Endothelial cell of umbilical vein (primary cell): ENCODE measurements around the gene SYTL4. TPM values are rescaled to one million over a fixed set of nuclear protein-coding genes. Genes with fewer than 3 reads are reported as not detected.

Source experiments
- BruUV-seq: library from RNA; stranded (reverse); fragments of 400-500 nt; replicated peaks from 2 replicates; lab custom pipeline; 2021; lab: Mats Ljungman, UMichigan
- CTCF ChIA-PET: fragments of 300-600, 350-600 bp; sonication (Branson Sonifier 250); formaldehyde crosslinking; loops from one replicate; lab custom pipeline; 2021; ENCODE audit warnings: antibody characterized with exemption, inconsistent platforms; lab: Charles Lee
- POLR2A ChIA-PET: fragments of 300-600, 350-600 bp; sonication (Branson Sonifier 250); formaldehyde crosslinking; loops from one replicate; lab custom pipeline; 2021; ENCODE audit warnings: antibody characterized with exemption, inconsistent platforms; lab: Charles Lee
- DNase-seq: peaks from one replicate; pipeline ENCODE4 v3.0.0-alpha.2; 2011; ENCODE audit warnings: low read depth, low spot score
- FAIRE-seq: peaks from 2 replicates; lab custom pipeline; 2011; peaks lifted over from hg19 to GRCh38; lab: Jason Lieb, UNC
- H2AFZ ChIP-seq: 2 replicates; pipeline ENCODE4 v1.6.0; 2012; ENCODE audit warnings: low read depth, low read length, control low read depth, inconsistent platforms
- H3K27ac ChIP-seq: 2 replicates; pipeline ENCODE4 v1.5.1; 2011; ENCODE audit warnings: low read depth, mild to moderate bottlenecking, control low read depth, low read length, moderate library complexity; ENCODE audit not compliant: insufficient read depth
- H3K27me3 ChIP-seq, 2 experiments: 2 replicates each; pipeline versions ENCODE4 v1.6.0 to v1.6.1; 2011; ENCODE audit warnings: low read length in 2 of 2, mixed read lengths in 1 of 2; ENCODE audit not compliant: control insufficient read depth in 2 of 2, insufficient read depth in 2 of 2
- H3K36me3 ChIP-seq, 2 experiments: 2 replicates in 1 of 2; 3 replicates in 1 of 2; pipeline ENCODE4 v1.5.1; 2011; ENCODE audit warnings: low read length in 2 of 2, mild to moderate bottlenecking in 1 of 2, moderate library complexity in 1 of 2; ENCODE audit not compliant: control insufficient read depth in 2 of 2, insufficient read depth in 2 of 2; ENCODE audit errors: extremely low read depth in 1 of 2
- H3K4me1 ChIP-seq: 3 replicates; pipeline ENCODE4 v1.5.1; 2011; ENCODE audit warnings: mild to moderate bottlenecking, low read length; ENCODE audit not compliant: control insufficient read depth, insufficient read depth; ENCODE audit errors: extremely low read depth
- H3K4me2 ChIP-seq: 2 replicates; pipeline ENCODE4 v1.6.1; 2011; ENCODE audit warnings: low read length, control low read depth, mixed read lengths; ENCODE audit not compliant: insufficient read depth
- H3K4me3 ChIP-seq, 3 experiments: fragments of 200-600 bp in 1 of 3; sonication (generic), shearing (Covaris generic) in 1 of 3; replicated peaks in 1 of 3; 2 replicates each; pipeline ENCODE4 v1.5.1; 2011 to 2016; ENCODE audit warnings: control low read depth in 3 of 3, low read length in 3 of 3, mild to moderate bottlenecking in 2 of 3, inconsistent platforms in 1 of 3, low read depth in 1 of 3, moderate library complexity in 1 of 3; ENCODE audit not compliant: insufficient read depth in 1 of 3
- H3K79me2 ChIP-seq: 2 replicates; pipeline ENCODE4 v1.6.0; 2012; ENCODE audit warnings: low read length, inconsistent platforms; ENCODE audit not compliant: control insufficient read depth, insufficient read depth
- H3K9ac ChIP-seq: replicated peaks from 2 replicates; pipeline ENCODE3; 2011; ENCODE audit warnings: low read length, control low read depth; ENCODE audit not compliant: insufficient read depth; ENCODE audit errors: extremely low read depth
- H3K9me1 ChIP-seq: replicated peaks from 3 replicates; pipeline ENCODE4 v1.6.0; 2011; ENCODE audit warnings: mild to moderate bottlenecking, low read length; ENCODE audit not compliant: control insufficient read depth, insufficient read depth; ENCODE audit errors: extremely low read depth
- H3K9me3 ChIP-seq: replicated peaks from 2 replicates; pipeline ENCODE4 v1.5.1; 2012; ENCODE audit warnings: low read length, inconsistent platforms; ENCODE audit not compliant: control insufficient read depth, insufficient read depth
- H4K20me1 ChIP-seq: replicated peaks from 2 replicates; pipeline ENCODE3; 2011; ENCODE audit warnings: mild to moderate bottlenecking, low read length; ENCODE audit not compliant: control insufficient read depth, insufficient read depth; ENCODE audit errors: extremely low read depth
- CTCF ChIP-seq, 2 donors: IDR thresholded peaks; 1 replicate in 1 of 2; 2 replicates in 1 of 2; pipeline ENCODE4 v1.5.1; 2011; ENCODE audit warnings: low read length in 2 of 2, mild to moderate bottlenecking in 2 of 2, moderate library complexity in 2 of 2, control low read depth in 1 of 2, inconsistent platforms in 1 of 2, low read depth in 1 of 2; ENCODE audit not compliant: insufficient read depth in 1 of 2; ENCODE audit errors: extremely low read depth in 1 of 2
- EZH2 ChIP-seq: IDR thresholded peaks from 2 replicates; pipeline ENCODE4 v1.6.1; 2012; ENCODE audit warnings: borderline replicate concordance, low read depth, mild to moderate bottlenecking, moderate library complexity, low read length, inconsistent platforms; ENCODE audit not compliant: severe bottlenecking
- FOS ChIP-seq: IDR thresholded peaks from 2 replicates; pipeline ENCODE4 v1.6.1; 2011; ENCODE audit warnings: mild to moderate bottlenecking, low read length, moderate library complexity, borderline replicate concordance; ENCODE audit not compliant: insufficient read depth
- GATA2 ChIP-seq: IDR thresholded peaks from 2 replicates; pipeline ENCODE4 v1.7.0; 2011; ENCODE audit warnings: low read depth, mild to moderate bottlenecking, moderate library complexity, mixed read lengths, low read length; ENCODE audit not compliant: insufficient read length, insufficient read depth
- JUN ChIP-seq: IDR thresholded peaks from 2 replicates; pipeline ENCODE4 v1.6.1; 2011; ENCODE audit warnings: borderline replicate concordance, low read depth; ENCODE audit not compliant: insufficient read length, insufficient read depth
- MAX ChIP-seq: IDR thresholded peaks from 2 replicates; pipeline ENCODE4 v1.6.1; 2011; ENCODE audit not compliant: insufficient read depth, insufficient read length
- MYC ChIP-seq: IDR thresholded peaks from one replicate; pipeline ENCODE4 v1.6.1; 2011; ENCODE audit warnings: mild to moderate bottlenecking, low read depth, low read length
- POLR2A ChIP-seq: IDR thresholded peaks from 2 replicates; pipeline ENCODE4 v1.6.1; 2012; ENCODE audit warnings: low read depth, mild to moderate bottlenecking, control low read depth, low read length
- POLR2AphosphoS5 ChIP-seq: IDR thresholded peaks from 2 replicates; pipeline ENCODE4 v1.6.1; 2012; ENCODE audit warnings: low read depth, mild to moderate bottlenecking, control low read depth, low read length, moderate library complexity; ENCODE audit not compliant: insufficient read depth
- dilution Hi-C: fragments of 300-500 bp; cut with MboI; formaldehyde crosslinking; loops from one replicate; pipeline ENCODE4 v1.15.0; 2019; ENCODE audit warnings: low sequenced_read_pairs; ENCODE audit not compliant: extremely low pct_ligation_motif_present
- intact Hi-C: fragments of 100-400 bp; cut with micrococcal nuclease; formaldehyde crosslinking; loops from one replicate; pipeline ENCODE4 v1.10.0; 2022
- polyA plus RNA-seq, 4 experiments: library from polyadenylated mRNA; depleted of rRNA in 3 of 4; stranded (reverse) in 3 of 4; unstranded in 1 of 4; fragments of >200 nt; gene quantifications; 2 replicates each; pipeline versions ENCODE4 v1.2.1 to v1.2.3, GENCODE V29; 2011 to 2012; ENCODE audit warnings: missing spikeins in 1 of 4
- total RNA-seq: library from RNA; stranded (reverse); gene quantifications from 2 replicates; pipeline ENCODE4 v1.2.3, GENCODE V29; 2021

Gene SYTL4
- total and polyA plus RNA-seq, 2 donors (not counting 3 experiments of a cell fraction or from before 2014, with no cell fraction given) = 25.6 to 44.1 TPM

- FAIRE-seq (no peak), DNase-seq (no peak)
- CTCF ChIA-PET = interaction anchor here (1.5 kb wide), 1 partner anchor 70 kb away, joined by 7 read pairs; no protein-coding TSS in a partner anchor
- Histone ChIP-seq H2AFZ (no peak overlapping the region), H4K20me1 (no peaks in the 10 kb centered on the region), H3K9ac (no peak overlapping the region), H3K4me3 (no peak overlapping the region), H3K9me3 (no peaks in the 10 kb centered on the region), H3K4me1 (no peaks in the 10 kb centered on the region), H3K4me2 (no peak overlapping the region), H3K36me3 (peaks cover 0 to 2% of the 10 kb centered on the region in 2 experiments), H3K27me3 (no peaks in the 10 kb centered on the region), H3K79me2 (no peaks in the 10 kb centered on the region), H3K9me1 (no peaks in the 10 kb centered on the region), H3K27ac (no peak overlapping the region)
- no peak for TF ChIP-seq EZH2
- TF ChIP-seq MYC = no peak
- TF ChIP-seq MAX = no peak
- no peak for TF ChIP-seq JUN
- TF ChIP-seq FOS = no peak
- no peak for TF ChIP-seq GATA2
- no peak for TF ChIP-seq POLR2A
- TF ChIP-seq CTCF (IDR thresholded peaks at IDR 0.05; ENCODE audit: extremely low read depth in 1 of 2, insufficient read depth in 1 of 2, low read depth in 1 of 2, low read length in 2 of 2) = no peak
- TF ChIP-seq POLR2AphosphoS5 = no peak
- no TSS peak for BruUV-seq
- intact Hi-C loops = no loop called here
- POLR2A ChIA-PET = no interaction called here
- dilution Hi-C loops = no loop called here
Measured at GRCh38 chrX:100698551-100698950, 33.4 kb downstream of the SYTL4 start.
